ENCODE results near the gene RPL13. TPM values are rescaled to one million over a fixed set of nuclear protein-coding genes. Genes with fewer than 3 reads are reported as not detected.

Gene RPL13
- total RNA-seq, 1 experiment from 2014 or later: 1,779 TPM

- intact Hi-C loops (cut with micrococcal nuclease; ENCODE audit: unreplicated experiment): no loop called here
- no TSS peak for BruUV-seq (replicated peaks)
- H3K27ac Mint-ChIP-seq (ENCODE audit: unreplicated experiment): no peak within 1 kb of the TSS
- peaks cover 32% of the 10 kb centered on the region for H3K36me3 Mint-ChIP-seq (ENCODE audit: insufficient read depth, unreplicated experiment)
- no peaks in the 10 kb centered on the region for H3K4me1 Mint-ChIP-seq (ENCODE audit: low read depth, unreplicated experiment)
- H3K9me3 Mint-ChIP-seq (ENCODE audit: low read depth, unreplicated experiment): no peaks in the 10 kb centered on the region
- CTCF ChIA-PET: interaction anchor here (0.6 to 0.7 kb wide), 4 partner anchors 124 to 349 kb away, joined by 3 to 6 read pairs (median 4); partner anchors contain the start of gene TCF25
- H3K4me3 Mint-ChIP-seq (ENCODE audit: low read depth, unreplicated experiment): peak within 1 kb of the TSS; percentile 58
- DNase-seq: no peak
- H3K27me3 Mint-ChIP-seq (ENCODE audit: unreplicated experiment): peaks cover 29% of the 10 kb centered on the region
- TF ChIP-seq CTCF (IDR thresholded peaks at IDR 0.05; ENCODE audit: unreplicated experiment): no peak
Measured at GRCh38 chr16:89575247-89576152, 15.0 kb downstream of the RPL13 start, which contains the start of gene CPNE7. Gene CPNE7 (plus strand): TSS chr16:89575758. CDS start chr16:89575898, 140 bp downstream.

GRCh38 chr16:89576153-89577054, 15.9 kb downstream of the RPL13 start:
- CTCF ChIA-PET: interaction anchor here (0.5 to 0.7 kb wide), 2 partner anchors 153 to 349 kb away, joined by 4 to 7 read pairs; no protein-coding TSS in a partner anchor
- no peak for DNase-seq
- peak overlapping the region; percentile 58 for H3K4me3 Mint-ChIP-seq (ENCODE audit: low read depth, unreplicated experiment)

GRCh38 chr16:89577055-89577759, 16.7 kb downstream of the RPL13 start:
- Mint-ChIP-seq H3K9me3 (ENCODE audit: low read depth, unreplicated experiment) (no peaks in the 10 kb centered on the region), H3K36me3 (ENCODE audit: insufficient read depth, unreplicated experiment) (peaks cover 21% of the 10 kb centered on the region), H3K4me3 (ENCODE audit: low read depth, unreplicated experiment) (peak overlapping the region; percentile 58), H3K27ac (ENCODE audit: unreplicated experiment) (peak overlapping the region; percentile 39), H3K27me3 (ENCODE audit: unreplicated experiment) (peaks cover 13% of the 10 kb centered on the region), H3K4me1 (ENCODE audit: low read depth, unreplicated experiment) (no peaks in the 10 kb centered on the region)
- no peak for TF ChIP-seq CTCF (IDR thresholded peaks at IDR 0.05; ENCODE audit: unreplicated experiment)
- CTCF ChIA-PET: interaction anchor here (0.5 kb wide), 1 partner anchor 153 kb away, joined by 7 read pairs; no protein-coding TSS in a partner anchor
- intact Hi-C loops (cut with micrococcal nuclease; ENCODE audit: unreplicated experiment): no loop called here
- BruUV-seq (replicated peaks): no TSS peak
- DNase-seq: no peak

More at GRCh38 chr16:89576153-89577054, 15.9 kb downstream of the RPL13 start:
- intact Hi-C loops (cut with micrococcal nuclease; ENCODE audit: unreplicated experiment): no loop called here
- H3K9me3 Mint-ChIP-seq (ENCODE audit: low read depth, unreplicated experiment): no peaks in the 10 kb centered on the region
- H3K36me3 Mint-ChIP-seq (ENCODE audit: insufficient read depth, unreplicated experiment): peaks cover 28% of the 10 kb centered on the region
- no peak for TF ChIP-seq CTCF (IDR thresholded peaks at IDR 0.05; ENCODE audit: unreplicated experiment)
- peak overlapping the region; percentile 39 for H3K27ac Mint-ChIP-seq (ENCODE audit: unreplicated experiment)
- BruUV-seq (replicated peaks): no TSS peak
- H3K4me1 Mint-ChIP-seq (ENCODE audit: low read depth, unreplicated experiment): no peaks in the 10 kb centered on the region
- H3K27me3 Mint-ChIP-seq (ENCODE audit: unreplicated experiment): peaks cover 20% of the 10 kb centered on the region

GRCh38 chr16:89579351-89579750, 18.9 kb downstream of the RPL13 start:
- H3K4me3 Mint-ChIP-seq (ENCODE audit: low read depth, unreplicated experiment): no peak overlapping the region
- intact Hi-C loops (cut with micrococcal nuclease; ENCODE audit: unreplicated experiment): no loop called here
- H3K27ac Mint-ChIP-seq (ENCODE audit: unreplicated experiment): no peak overlapping the region
- H3K9me3 Mint-ChIP-seq (ENCODE audit: low read depth, unreplicated experiment): no peaks in the 10 kb centered on the region
- H3K36me3 Mint-ChIP-seq (ENCODE audit: insufficient read depth, unreplicated experiment): peaks cover 28% of the 10 kb centered on the region
- DNase-seq: no peak
- no TSS peak for BruUV-seq (replicated peaks)
- H3K4me1 Mint-ChIP-seq (ENCODE audit: low read depth, unreplicated experiment): no peaks in the 10 kb centered on the region
- no peaks in the 10 kb centered on the region for H3K27me3 Mint-ChIP-seq (ENCODE audit: unreplicated experiment)
- no peak for TF ChIP-seq CTCF (IDR thresholded peaks at IDR 0.05; ENCODE audit: unreplicated experiment)
- CTCF ChIA-PET: no interaction called here

All from Calu3 (cell line).